D341Med (cell line): ENCODE measurements around the gene CEP70.
"Not testable (repeated sequence)": the region's sequence is repeated elsewhere in the genome, so short reads cannot be mapped to it uniquely, and the experiment has no call there.

Experiments
- DNase-seq: peaks from one replicate; pipeline ENCODE4 v3.0.0; 2012; ENCODE audit warnings: low spot score

The CEP70 gene

GRCh38 chr3:138593488-138594149 is 441 bp downstream of the CEP70 start:
- peak; percentile 36 for DNase-seq

- DNase-seq, result no peak
Measured at GRCh38 chr3:138591392-138591791, 2.7 kb downstream of the CEP70 start.

GRCh38 chr3:138588445-138588844 is 5.6 kb downstream of the CEP70 start:
- no peak for DNase-seq

GRCh38 chr3:138587374-138587773 is 6.7 kb downstream of the CEP70 start:
- DNase-seq, result no peak

- DNase-seq, result no peak
Measured at GRCh38 chr3:138578961-138579574, 15.0 kb downstream of the CEP70 start.

- no peak for DNase-seq
Measured at GRCh38 chr3:138578141-138578540, 15.9 kb downstream of the CEP70 start.

- no peak for DNase-seq
Measured at GRCh38 chr3:138573138-138573537, 20.9 kb downstream of the CEP70 start.

GRCh38 chr3:138569624-138570023 is 24.4 kb downstream of the CEP70 start:
- DNase-seq, result not testable (repeated sequence)

- no peak for DNase-seq
Measured at GRCh38 chr3:138569090-138569489, 25.0 kb downstream of the CEP70 start.

- no peak for DNase-seq
Measured at GRCh38 chr3:138567403-138567802, 26.7 kb downstream of the CEP70 start.

- DNase-seq, result not testable (repeated sequence)
Measured at GRCh38 chr3:138566293-138566692, 27.8 kb downstream of the CEP70 start.

GRCh38 chr3:138562902-138563301 is 31.2 kb downstream of the CEP70 start:
- DNase-seq, result not testable (repeated sequence)

- DNase-seq, result no peak
Measured at GRCh38 chr3:138560501-138560900, 33.6 kb downstream of the CEP70 start.

- no peak for DNase-seq
Measured at GRCh38 chr3:138559134-138559533, 34.9 kb downstream of the CEP70 start.

GRCh38 chr3:138554775-138555174 is 39.3 kb downstream of the CEP70 start:
- not testable (repeated sequence) for DNase-seq

- DNase-seq, result not testable (repeated sequence)
Measured at GRCh38 chr3:138550958-138551357, 43.1 kb downstream of the CEP70 start.

GRCh38 chr3:138549179-138549977 is 44.7 kb downstream of the CEP70 start:
- DNase-seq, result no peak

GRCh38 chr3:138547342-138547975 is 46.6 kb downstream of the CEP70 start:
- no peak for DNase-seq

GRCh38 chr3:138544546-138544945 is 49.5 kb downstream of the CEP70 start:
- no peak for DNase-seq

- DNase-seq, result no peak
Measured at GRCh38 chr3:138542977-138543376, 51.1 kb downstream of the CEP70 start.

- DNase-seq, result no peak
Measured at GRCh38 chr3:138539352-138539751, 54.7 kb downstream of the CEP70 start.

- DNase-seq, result not testable (repeated sequence)
Measured at GRCh38 chr3:138521445-138521844, 72.6 kb downstream of the CEP70 start.
